Measurements from ENCODE around the gene FBXO15.
A peak's percentile ranks its signal among the peaks of the same experiment; 100 is the strongest.

Gene FBXO15

GRCh38 chr18:74191577-74191976 is 43.9 kb upstream of the FBXO15 start:
- Histone ChIP-seq H3K18ac (ENCODE audit: low read length) (no peak overlapping the region), H3K27ac (replicated peaks; ENCODE audit: low read length) (no peak overlapping the region), H3K27me3 (ENCODE audit: control insufficient read depth in 3 of 3, insufficient read depth in 3 of 3, low read depth in 1 of 3, low read length in 3 of 3) (peaks cover 0 to 7% (median 0%) of the 10 kb centered on the region in 3 experiments), H3K4ac (ENCODE audit: low read length) (no peak overlapping the region), H3K79me1 (ENCODE audit: low read depth, low read length) (no peaks in the 10 kb centered on the region), H3K4me3 (ENCODE audit: low read length in 2 of 2) (no peak overlapping the region), H4K8ac (ENCODE audit: low read depth, low read length) (no peak overlapping the region), H2BK5ac (ENCODE audit: low read length) (no peak overlapping the region), H3K23ac (ENCODE audit: low read depth, low read length, poor library complexity) (peak overlapping the region; percentile 75), H3K4me1 (ENCODE audit: control insufficient read depth in 2 of 2, insufficient read depth in 1 of 2, low read depth in 1 of 2, low read length in 2 of 2) (peaks cover 0 to 2% of the 10 kb centered on the region in 2 donors), H3K4me2 (ENCODE audit: insufficient read depth, low read length, poor library complexity, severe bottlenecking) (no peak overlapping the region), H2BK15ac (ENCODE audit: low read length) (no peak overlapping the region), H3K14ac (ENCODE audit: low read length) (no peak overlapping the region), H2BK120ac (ENCODE audit: low read depth, low read length) (no peak overlapping the region), H2BK12ac (ENCODE audit: low read length) (no peak overlapping the region), H2AFZ (ENCODE audit: low read length) (no peak overlapping the region), H2AK5ac (ENCODE audit: low read depth, low read length) (no peak overlapping the region), H3K9ac (ENCODE audit: low read depth, low read length, poor library complexity) (no peak overlapping the region), H3K9me3 (replicated peaks in 1 of 2; ENCODE audit: control insufficient read depth in 2 of 2, insufficient read depth in 1 of 2, low read depth in 1 of 2, low read length in 2 of 2) (no peaks in the 10 kb centered on the region), H4K91ac (ENCODE audit: low read depth, low read length, poor library complexity) (no peak overlapping the region), H3K36me3 (replicated peaks in 1 of 2; ENCODE audit: control insufficient read depth in 2 of 2, insufficient read depth in 2 of 2, low read length in 2 of 2) (no peaks in the 10 kb centered on the region)
- no CpG with 5 or more reads among the region's 14 CpGs for WGBS, 2 donors (ENCODE audit: extremely low coverage in 2 of 2, insufficient read length in 2 of 2, insufficient replicate concordance in 1 of 2)
- DNase-seq (ENCODE audit: low spot score), result no peak

GRCh38 chr18:74190086-74190485 is 42.5 kb upstream of the FBXO15 start:
- Histone ChIP-seq H3K4me1 (ENCODE audit: control insufficient read depth in 2 of 2, insufficient read depth in 1 of 2, low read depth in 1 of 2, low read length in 2 of 2) (peaks cover 0 to 3% of the 10 kb centered on the region in 2 donors), H3K36me3 (replicated peaks in 1 of 2; ENCODE audit: control insufficient read depth in 2 of 2, insufficient read depth in 2 of 2, low read length in 2 of 2) (no peaks in the 10 kb centered on the region), H4K8ac (ENCODE audit: low read depth, low read length) (no peak overlapping the region)

GRCh38 chr18:74186661-74187060 is 39.0 kb upstream of the FBXO15 start:
- WGBS, 2 donors (ENCODE audit: extremely low coverage in 2 of 2, insufficient read length in 2 of 2, insufficient replicate concordance in 1 of 2), result no CpG with 5 or more reads among the region's 3 CpGs
- Histone ChIP-seq H3K79me1 (ENCODE audit: low read depth, low read length) (no peaks in the 10 kb centered on the region), H3K4me3 (ENCODE audit: low read length in 2 of 2) (no peak overlapping the region), H3K18ac (ENCODE audit: low read length) (no peak overlapping the region), H3K27ac (replicated peaks; ENCODE audit: low read length) (no peak overlapping the region), H2AFZ (ENCODE audit: low read length) (no peak overlapping the region), H3K36me3 (replicated peaks in 1 of 2; ENCODE audit: control insufficient read depth in 2 of 2, insufficient read depth in 2 of 2, low read length in 2 of 2) (no peaks in the 10 kb centered on the region), H2AK5ac (ENCODE audit: low read depth, low read length) (no peak overlapping the region), H2BK5ac (ENCODE audit: low read length) (no peak overlapping the region), H2BK12ac (ENCODE audit: low read length) (no peak overlapping the region), H2BK15ac (ENCODE audit: low read length) (no peak overlapping the region), H4K8ac (ENCODE audit: low read depth, low read length) (no peak overlapping the region), H4K91ac (ENCODE audit: low read depth, low read length, poor library complexity) (no peak overlapping the region), H3K4ac (ENCODE audit: low read length) (no peak overlapping the region), H3K4me2 (ENCODE audit: insufficient read depth, low read length, poor library complexity, severe bottlenecking) (no peak overlapping the region), H3K14ac (ENCODE audit: low read length) (no peak overlapping the region), H3K9me3 (replicated peaks in 1 of 2; ENCODE audit: control insufficient read depth in 2 of 2, insufficient read depth in 1 of 2, low read depth in 1 of 2, low read length in 2 of 2) (no peaks in the 10 kb centered on the region), H3K23ac (ENCODE audit: low read depth, low read length, poor library complexity) (no peak overlapping the region), H3K9ac (ENCODE audit: low read depth, low read length, poor library complexity) (no peak overlapping the region), H3K27me3 (ENCODE audit: control insufficient read depth in 3 of 3, insufficient read depth in 3 of 3, low read depth in 1 of 3, low read length in 3 of 3) (peaks cover 0 to 22% (median 0%) of the 10 kb centered on the region in 3 experiments), H2BK120ac (ENCODE audit: low read depth, low read length) (no peak overlapping the region), H3K4me1 (ENCODE audit: control insufficient read depth in 2 of 2, insufficient read depth in 1 of 2, low read depth in 1 of 2, low read length in 2 of 2) (peaks cover 0 to 7% of the 10 kb centered on the region in 2 donors)
- DNase-seq (ENCODE audit: low spot score), result no peak

More at GRCh38 chr18:74190086-74190485, 42.5 kb upstream of the FBXO15 start:
- H3K4ac ChIP-seq (ENCODE audit: low read length), result no peak overlapping the region
- H3K23ac ChIP-seq (ENCODE audit: low read depth, low read length, poor library complexity), result no peak overlapping the region
- no peaks in the 10 kb centered on the region for H3K9me3 ChIP-seq (replicated peaks in 1 of 2; ENCODE audit: control insufficient read depth in 2 of 2, insufficient read depth in 1 of 2, low read depth in 1 of 2, low read length in 2 of 2)
- H3K79me1 ChIP-seq (ENCODE audit: low read depth, low read length), result no peaks in the 10 kb centered on the region
- no peak overlapping the region for H3K4me2 ChIP-seq (ENCODE audit: insufficient read depth, low read length, poor library complexity, severe bottlenecking)
- H4K91ac ChIP-seq (ENCODE audit: low read depth, low read length, poor library complexity), result no peak overlapping the region
- H3K18ac ChIP-seq (ENCODE audit: low read length), result no peak overlapping the region
- H2BK120ac ChIP-seq (ENCODE audit: low read depth, low read length), result no peak overlapping the region
- H3K27ac ChIP-seq (replicated peaks; ENCODE audit: low read length), result no peak overlapping the region
- H2AFZ ChIP-seq (ENCODE audit: low read length), result no peak overlapping the region
- H3K27me3 ChIP-seq (ENCODE audit: control insufficient read depth in 3 of 3, insufficient read depth in 3 of 3, low read depth in 1 of 3, low read length in 3 of 3), result peaks cover 0 to 14% (median 0%) of the 10 kb centered on the region in 3 experiments
- DNase-seq (ENCODE audit: low spot score), result no peak
- no peak overlapping the region for H2BK5ac ChIP-seq (ENCODE audit: low read length)
- no peak overlapping the region for H3K14ac ChIP-seq (ENCODE audit: low read length)
- no peak overlapping the region for H2AK5ac ChIP-seq (ENCODE audit: low read depth, low read length)
- no peak overlapping the region for H2BK12ac ChIP-seq (ENCODE audit: low read length)
- H3K4me3 ChIP-seq (ENCODE audit: low read length in 2 of 2), result no peak overlapping the region
- H3K9ac ChIP-seq (ENCODE audit: low read depth, low read length, poor library complexity), result no peak overlapping the region
- no CpG with 5 or more reads among the region's 4 CpGs for WGBS, 2 donors (ENCODE audit: extremely low coverage in 2 of 2, insufficient read length in 2 of 2, insufficient replicate concordance in 1 of 2)
- H2BK15ac ChIP-seq (ENCODE audit: low read length), result no peak overlapping the region

- Histone ChIP-seq H3K23ac (ENCODE audit: low read depth, low read length, poor library complexity) (no peak overlapping the region), H3K27me3 (ENCODE audit: control insufficient read depth in 3 of 3, insufficient read depth in 3 of 3, low read depth in 1 of 3, low read length in 3 of 3) (peaks cover 0 to 24% (median 0%) of the 10 kb centered on the region in 3 experiments), H3K14ac (ENCODE audit: low read length) (no peak overlapping the region), H3K9ac (ENCODE audit: low read depth, low read length, poor library complexity) (no peak overlapping the region), H3K18ac (ENCODE audit: low read length) (no peak overlapping the region), H4K91ac (ENCODE audit: low read depth, low read length, poor library complexity) (no peak overlapping the region), H2AFZ (ENCODE audit: low read length) (no peak overlapping the region), H3K79me1 (ENCODE audit: low read depth, low read length) (no peaks in the 10 kb centered on the region), H2BK5ac (ENCODE audit: low read length) (no peak overlapping the region), H3K4ac (ENCODE audit: low read length) (no peak overlapping the region), H3K27ac (replicated peaks; ENCODE audit: low read length) (no peak overlapping the region), H3K4me2 (ENCODE audit: insufficient read depth, low read length, poor library complexity, severe bottlenecking) (no peak overlapping the region), H2AK5ac (ENCODE audit: low read depth, low read length) (no peak overlapping the region), H2BK120ac (ENCODE audit: low read depth, low read length) (no peak overlapping the region), H2BK15ac (ENCODE audit: low read length) (no peak overlapping the region), H3K9me3 (replicated peaks in 1 of 2; ENCODE audit: control insufficient read depth in 2 of 2, insufficient read depth in 1 of 2, low read depth in 1 of 2, low read length in 2 of 2) (no peaks in the 10 kb centered on the region), H3K4me3 (ENCODE audit: low read length in 2 of 2) (no peak overlapping the region), H4K8ac (ENCODE audit: low read depth, low read length) (no peak overlapping the region), H3K4me1 (ENCODE audit: control insufficient read depth in 2 of 2, insufficient read depth in 1 of 2, low read depth in 1 of 2, low read length in 2 of 2) (peaks cover 0 to 7% of the 10 kb centered on the region in 2 donors), H2BK12ac (ENCODE audit: low read length) (no peak overlapping the region), H3K36me3 (replicated peaks in 1 of 2; ENCODE audit: control insufficient read depth in 2 of 2, insufficient read depth in 2 of 2, low read length in 2 of 2) (no peaks in the 10 kb centered on the region)
- DNase-seq (ENCODE audit: low spot score), result no peak
- no CpG with 5 or more reads among the region's 2 CpGs for WGBS, 2 donors (ENCODE audit: extremely low coverage in 2 of 2, insufficient read length in 2 of 2, insufficient replicate concordance in 1 of 2)
Observed at GRCh38 chr18:74185860-74186259, 38.2 kb upstream of the FBXO15 start.

All from neuronal stem cell (in vitro differentiated cells).